Mucosa of gallbladder (tissue), 1 donor: ENCODE data around the gene PRDM11. TPM values are rescaled to one million over a fixed set of nuclear protein-coding genes. Genes with fewer than 3 reads are reported as not detected.

Experiments
- DNase-seq: peaks from one replicate; pipeline ENCODE4 v3.0.0-alpha.2; 2020; ENCODE audit warnings: low spot score
- total RNA-seq: library from RNA; stranded (reverse); gene quantifications from one replicate; pipeline ENCODE4 v1.2.1, GENCODE V29; 2021
- donor health status: DM: no; HTN: no; CAD: no.

PRDM11 gene
- total RNA-seq, 1 donor from 2014 or later = 21.3 TPM

- DNase-seq = no peak
Observed at GRCh38 chr11:45174168-45174835, 27.9 kb downstream of the PRDM11 start.

- DNase-seq = no peak
Observed at GRCh38 chr11:45174963-45175362, 28.5 kb downstream of the PRDM11 start.

GRCh38 chr11:45176996-45177395 lies 30.6 kb downstream of the PRDM11 start:
- DNase-seq = no peak

GRCh38 chr11:45178223-45178622 lies 31.8 kb downstream of the PRDM11 start:
- no peak for DNase-seq

- no peak for DNase-seq
Observed at GRCh38 chr11:45178890-45179671, 32.6 kb downstream of the PRDM11 start.

- no peak for DNase-seq
Observed at GRCh38 chr11:45179686-45180178, 33.3 kb downstream of the PRDM11 start.

GRCh38 chr11:45180179-45180847 lies 33.9 kb downstream of the PRDM11 start:
- DNase-seq = peak; percentile 24

GRCh38 chr11:45180848-45181192 lies 34.4 kb downstream of the PRDM11 start:
- DNase-seq = peak; percentile 25

- DNase-seq = no peak
Observed at GRCh38 chr11:45181193-45181888, 34.9 kb downstream of the PRDM11 start.

GRCh38 chr11:45181889-45182550 lies 35.6 kb downstream of the PRDM11 start:
- no peak for DNase-seq

- DNase-seq = peak; percentile 40
Observed at GRCh38 chr11:45182902-45183301, 36.5 kb downstream of the PRDM11 start.

GRCh38 chr11:45184640-45185039 lies 38.2 kb downstream of the PRDM11 start:
- DNase-seq = no peak

- no peak for DNase-seq
Observed at GRCh38 chr11:45185228-45185729, 38.8 kb downstream of the PRDM11 start.

- DNase-seq = no peak
Observed at GRCh38 chr11:45187375-45187774, 40.9 kb downstream of the PRDM11 start.

GRCh38 chr11:45188127-45188526 lies 41.7 kb downstream of the PRDM11 start:
- no peak for DNase-seq

- no peak for DNase-seq
Observed at GRCh38 chr11:45189230-45189629, 42.8 kb downstream of the PRDM11 start.

GRCh38 chr11:45193695-45194094 lies 47.3 kb downstream of the PRDM11 start:
- DNase-seq = no peak

- no peak for DNase-seq
Observed at GRCh38 chr11:45204761-45205160, 58.3 kb downstream of the PRDM11 start.

GRCh38 chr11:45205978-45206377 lies 59.5 kb downstream of the PRDM11 start:
- DNase-seq = no peak

- no peak for DNase-seq
Observed at GRCh38 chr11:45208135-45208534, 61.7 kb downstream of the PRDM11 start.
